Trophoblast cell (in vitro differentiated cells and primary cell): ENCODE results near the gene LYSMD2.

ENCODE experiments used
- DNase-seq, 2 donors: peaks; one replicate each; pipeline ENCODE4 v3.0.0-alpha.2; 2016
- H2AFZ ChIP-seq: 2 replicates; pipeline ENCODE4 v1.6.1; 2013; ENCODE audit warnings: low read length, moderate library complexity, mild to moderate bottlenecking; ENCODE audit not compliant: insufficient read depth, poor library complexity
- H2AK5ac ChIP-seq: 2 replicates; pipeline ENCODE4 v1.6.1; 2013; ENCODE audit warnings: mild to moderate bottlenecking, low read length
- H2BK120ac ChIP-seq: 2 replicates; pipeline ENCODE4 v1.6.1; 2013; ENCODE audit warnings: low read length, mild to moderate bottlenecking, moderate library complexity; ENCODE audit not compliant: insufficient read depth, poor library complexity
- H2BK12ac ChIP-seq: 2 replicates; pipeline ENCODE4 v1.6.1; 2013; ENCODE audit warnings: mild to moderate bottlenecking, low read length, moderate library complexity
- H2BK5ac ChIP-seq: 2 replicates; pipeline ENCODE4 v1.6.1; 2013; ENCODE audit warnings: low read length, low read depth, moderate library complexity, mild to moderate bottlenecking; ENCODE audit not compliant: poor library complexity
- H3K14ac ChIP-seq: 2 replicates; pipeline ENCODE4 v1.6.1; 2013; ENCODE audit warnings: mild to moderate bottlenecking, low read length
- H3K18ac ChIP-seq: 2 replicates; pipeline ENCODE4 v1.6.1; 2013; ENCODE audit warnings: mild to moderate bottlenecking, low read length
- H3K23ac ChIP-seq: 2 replicates; pipeline ENCODE4 v1.6.1; 2013; ENCODE audit warnings: low read length
- H3K27ac ChIP-seq: 2 replicates; pipeline ENCODE4 v1.5.1; 2013; ENCODE audit warnings: low read depth, mild to moderate bottlenecking, inconsistent platforms, low read length, moderate library complexity
- H3K27me3 ChIP-seq: 2 replicates; pipeline ENCODE4 v1.6.1; 2013; ENCODE audit warnings: inconsistent platforms, mild to moderate bottlenecking, low read length, moderate library complexity; ENCODE audit not compliant: insufficient read depth
- H3K36me3 ChIP-seq, 2 experiments: 1 replicate in 1 of 2; 2 replicates in 1 of 2; pipeline ENCODE4 v1.6.1; 2013; ENCODE audit warnings: low read length in 2 of 2, mild to moderate bottlenecking in 2 of 2, moderate library complexity in 1 of 2; ENCODE audit not compliant: insufficient read depth in 2 of 2, control insufficient read depth in 1 of 2
- H3K4ac ChIP-seq: 2 replicates; pipeline ENCODE4 v1.6.1; 2013; ENCODE audit warnings: low read depth, mild to moderate bottlenecking, low read length, moderate library complexity
- H3K4me1 ChIP-seq, 2 experiments: 1 replicate in 1 of 2; 2 replicates in 1 of 2; pipeline ENCODE4 v1.6.1; 2013; ENCODE audit warnings: low read length in 2 of 2, mild to moderate bottlenecking in 2 of 2, moderate library complexity in 1 of 2; ENCODE audit not compliant: insufficient read depth in 2 of 2, control insufficient read depth in 1 of 2
- H3K4me2 ChIP-seq: 2 replicates; pipeline ENCODE4 v1.6.1; 2013; ENCODE audit warnings: inconsistent platforms, mild to moderate bottlenecking, low read length, moderate library complexity
- H3K4me3 ChIP-seq: 2 replicates; pipeline ENCODE4 v1.5.1; 2013; ENCODE audit warnings: mild to moderate bottlenecking, low read depth, low read length, inconsistent platforms
- H3K79me1 ChIP-seq: one replicate; pipeline ENCODE4 v1.6.1; 2013; ENCODE audit warnings: low read length
- H3K79me2 ChIP-seq: 2 replicates; pipeline ENCODE4 v1.6.1; 2013; ENCODE audit warnings: low read length, mild to moderate bottlenecking; ENCODE audit not compliant: control insufficient read depth, insufficient read depth, poor library complexity
- H3K9ac ChIP-seq: 2 replicates; pipeline ENCODE4 v1.6.1; 2013; ENCODE audit warnings: mild to moderate bottlenecking, low read length
- H3K9me3 ChIP-seq: 2 replicates; pipeline ENCODE4 v1.6.1; 2013; ENCODE audit warnings: low read depth, mild to moderate bottlenecking, control low read depth, inconsistent platforms, low read length; ENCODE audit not compliant: insufficient read depth
- H4K12ac ChIP-seq: 2 replicates; pipeline ENCODE4 v1.6.1; 2013; ENCODE audit warnings: low read depth, mild to moderate bottlenecking, low read length, moderate library complexity
- H4K8ac ChIP-seq: 2 replicates; pipeline ENCODE4 v1.6.1; 2013; ENCODE audit warnings: low read depth, mild to moderate bottlenecking, low read length, moderate library complexity
- H4K91ac ChIP-seq: one replicate; pipeline ENCODE4 v1.6.1; 2013; ENCODE audit warnings: low read depth, mild to moderate bottlenecking, low read length, moderate library complexity
- WGBS: extraction: QIAGEN DNeasy Blood & Tissue Kit; methylation state at CpG from one replicate; pipeline ENCODE4 v1.1.7; 2013; ENCODE audit warnings: missing lambda C conversion rate; ENCODE audit not compliant: insufficient read length, insufficient coverage; ENCODE audit errors: extremely low coverage; 5-methylcytosine and 5-hydroxymethylcytosine counted together

LYSMD2 gene

DNA sequence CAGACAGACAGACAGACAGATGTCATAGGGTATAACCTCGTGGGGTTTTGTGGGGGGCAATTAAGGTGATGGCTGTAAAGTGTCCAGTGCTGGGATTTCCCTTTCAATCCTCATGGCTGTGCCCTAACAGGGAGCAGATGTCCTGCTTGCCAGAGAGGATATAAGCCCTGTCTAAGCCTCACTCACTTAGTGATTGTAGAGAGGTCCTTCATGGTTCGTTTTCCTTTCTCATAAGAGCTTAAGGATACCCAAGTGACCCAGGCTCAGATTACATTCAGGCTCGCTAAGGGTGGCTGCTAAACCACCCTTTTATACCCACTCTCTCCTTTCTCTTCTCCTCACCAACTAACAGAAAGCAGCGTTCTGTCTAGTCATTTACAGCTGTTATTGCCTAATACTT is 19.2 kb downstream of the LYSMD2 start:
- H2BK12ac ChIP-seq: no peak overlapping the region

DNA sequence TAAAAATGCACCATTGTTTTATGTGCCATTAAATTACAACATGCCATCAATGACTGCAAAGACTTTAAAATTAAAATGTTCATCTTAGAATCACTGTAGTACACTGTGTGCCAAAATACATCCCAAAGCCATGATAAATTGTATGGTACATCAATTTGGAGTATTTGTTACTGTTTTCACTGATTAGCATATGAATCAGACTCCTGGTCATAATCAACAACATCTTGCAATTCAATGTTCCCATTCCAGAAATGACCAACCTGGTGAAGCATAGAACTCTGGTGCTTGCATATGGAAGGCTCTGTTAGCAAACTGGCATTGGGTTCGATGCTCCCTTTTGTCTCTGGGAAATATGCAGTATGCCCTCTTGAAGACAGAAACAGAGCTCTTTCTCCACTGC is 22.5 kb downstream of the LYSMD2 start:
- H3K27me3 ChIP-seq: no peaks in the 10 kb centered on the region
- no peak overlapping the region for H2BK120ac ChIP-seq
- H4K91ac ChIP-seq: no peak overlapping the region
- no peak overlapping the region for H3K14ac ChIP-seq
- H3K18ac ChIP-seq: no peak overlapping the region
- H3K79me1 ChIP-seq: no peaks in the 10 kb centered on the region
- no peak overlapping the region for H3K4me2 ChIP-seq
- no peaks in the 10 kb centered on the region for H3K36me3 ChIP-seq
- DNase-seq: no peak
- H2BK5ac ChIP-seq: no peak overlapping the region
- H3K4me3 ChIP-seq: no peak overlapping the region
- no peaks in the 10 kb centered on the region for H3K79me2 ChIP-seq
- H3K4me1 ChIP-seq: no peaks in the 10 kb centered on the region
- H3K27ac ChIP-seq: no peak overlapping the region
- no peak overlapping the region for H2AFZ ChIP-seq
- H3K9ac ChIP-seq: no peak overlapping the region
- no peak overlapping the region for H3K23ac ChIP-seq
- H2AK5ac ChIP-seq: no peak overlapping the region
- no peak overlapping the region for H4K12ac ChIP-seq
- H4K8ac ChIP-seq: no peak overlapping the region
- H2BK12ac ChIP-seq: no peak overlapping the region
- no CpG with 5 or more reads among the region's 1 CpG for WGBS
- H3K4ac ChIP-seq: no peak overlapping the region
- H3K9me3 ChIP-seq: no peaks in the 10 kb centered on the region

More for the DNA sequence above, 19.2 kb downstream of the LYSMD2 start:
- Histone ChIP-seq H2AFZ (no peak overlapping the region), H3K4me2 (no peak overlapping the region), H4K8ac (no peak overlapping the region), H3K18ac (no peak overlapping the region), H2BK120ac (no peak overlapping the region), H3K27ac (no peak overlapping the region), H3K14ac (no peak overlapping the region), H3K23ac (no peak overlapping the region), H2AK5ac (no peak overlapping the region), H3K4ac (no peak overlapping the region), H3K79me1 (peaks cover 7% of the 10 kb centered on the region), H4K91ac (no peak overlapping the region), H3K4me3 (no peak overlapping the region), H4K12ac (no peak overlapping the region), H2BK5ac (no peak overlapping the region), H3K4me1 (peaks cover 6 to 8% of the 10 kb centered on the region in 2 experiments), H3K9me3 (no peaks in the 10 kb centered on the region), H3K27me3 (no peaks in the 10 kb centered on the region), H3K36me3 (no peaks in the 10 kb centered on the region), H3K9ac (no peak overlapping the region), H3K79me2 (no peaks in the 10 kb centered on the region)
- DNase-seq: no peak
- no CpG with 5 or more reads among the region's 4 CpGs for WGBS

GRCh38 chr15:51714162-51714561 is 23.3 kb downstream of the LYSMD2 start:
- Histone ChIP-seq H3K14ac (no peak overlapping the region), H2BK5ac (no peak overlapping the region), H4K8ac (no peak overlapping the region), H4K12ac (no peak overlapping the region), H2AK5ac (no peak overlapping the region), H2BK120ac (no peak overlapping the region), H2AFZ (no peak overlapping the region), H3K9me3 (no peaks in the 10 kb centered on the region), H3K9ac (no peak overlapping the region), H4K91ac (no peak overlapping the region), H3K27ac (no peak overlapping the region), H3K4me1 (no peaks in the 10 kb centered on the region), H3K18ac (no peak overlapping the region), H3K4me2 (no peak overlapping the region), H3K79me1 (no peaks in the 10 kb centered on the region), H2BK12ac (no peak overlapping the region), H3K36me3 (no peaks in the 10 kb centered on the region), H3K4me3 (no peak overlapping the region), H3K79me2 (no peaks in the 10 kb centered on the region), H3K27me3 (no peaks in the 10 kb centered on the region), H3K4ac (no peak overlapping the region), H3K23ac (no peak overlapping the region)
- no CpG with 5 or more reads among the region's 1 CpG for WGBS
- no peak for DNase-seq

GRCh38 chr15:51709031-51709430 is 28.4 kb downstream of the LYSMD2 start:
- Histone ChIP-seq H2AK5ac (no peak overlapping the region), H3K36me3 (no peaks in the 10 kb centered on the region), H3K18ac (no peak overlapping the region), H2BK120ac (no peak overlapping the region), H3K27ac (no peak overlapping the region), H3K79me1 (no peaks in the 10 kb centered on the region), H3K4me2 (no peak overlapping the region), H3K27me3 (peaks cover 2% of the 10 kb centered on the region), H4K8ac (no peak overlapping the region), H3K9me3 (no peaks in the 10 kb centered on the region), H2AFZ (no peak overlapping the region), H3K79me2 (no peaks in the 10 kb centered on the region), H2BK5ac (no peak overlapping the region), H2BK12ac (no peak overlapping the region), H4K12ac (no peak overlapping the region), H3K4me1 (peaks cover 0 to 2% of the 10 kb centered on the region in 2 experiments), H3K23ac (no peak overlapping the region), H3K14ac (no peak overlapping the region), H4K91ac (peak overlapping the region; percentile 35), H3K4ac (no peak overlapping the region), H3K9ac (no peak overlapping the region), H3K4me3 (no peak overlapping the region)
- no peak for DNase-seq
- no CpG with 5 or more reads among the region's 5 CpGs for WGBS
